B cell (primary cell): ENCODE data around the gene ZFP62.

Experiments used
- CTCF ChIP-seq: fragments of 200-600 bp; IDR thresholded peaks from one replicate; pipeline ENCODE4 v1.8.0; 2022; ENCODE audit warnings: antibody characterized with exemption, mild to moderate bottlenecking
- EZH2 ChIP-seq: IDR thresholded peaks from 2 replicates; pipeline ENCODE4 v1.6.1; 2012; ENCODE audit warnings: borderline replicate concordance, low read depth, mild to moderate bottlenecking, moderate library complexity, low read length; ENCODE audit not compliant: insufficient read depth, poor library complexity, severe bottlenecking

DNA sequence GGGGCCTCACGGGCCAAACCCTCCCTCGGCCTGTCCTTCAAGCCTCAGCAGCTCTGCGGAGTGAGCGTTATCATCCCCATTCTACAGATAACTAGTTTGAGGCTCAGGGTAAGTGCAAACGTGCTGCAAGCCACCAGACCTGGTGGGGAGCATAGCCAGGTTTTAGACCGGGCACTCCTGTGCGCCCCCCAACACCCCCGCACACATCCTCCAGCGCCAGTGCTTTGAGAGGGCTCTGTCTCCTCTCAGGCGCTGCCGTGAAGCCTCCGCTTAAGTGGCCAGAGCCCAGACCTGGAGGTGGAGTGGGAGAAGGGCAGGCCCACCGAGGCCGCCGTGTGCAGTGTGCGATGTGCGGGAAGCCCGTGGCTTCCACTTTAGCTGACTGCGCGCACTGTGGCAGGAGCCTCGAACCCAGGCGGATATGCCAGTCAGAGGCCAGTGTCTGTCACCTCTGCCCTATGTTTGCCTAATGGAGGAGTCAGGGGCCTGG is 56.9 kb downstream of the ZFP62 start:
- no peak for TF ChIP-seq CTCF
- no peak for TF ChIP-seq EZH2
